Astrocyte (in vitro differentiated cells and primary cell): Measurements from ENCODE around the gene ASB8. TPM values are rescaled to one million over a fixed set of nuclear protein-coding genes. Genes with fewer than 3 reads are reported as not detected.

Experiments
- DNase-seq: peaks from one replicate; pipeline ENCODE4 v3.0.0-alpha.2; 2010; ENCODE audit warnings: low read depth
- FAIRE-seq: peaks from 2 replicates; lab custom pipeline; 2011; peaks lifted over from hg19 to GRCh38; lab: Jason Lieb, UNC
- H2AFZ ChIP-seq: 2 replicates; pipeline ENCODE4 v1.6.0; 2012; ENCODE audit warnings: low read depth, low read length, inconsistent platforms
- H3K27ac ChIP-seq: 2 replicates; pipeline ENCODE4 v1.5.1; 2011; ENCODE audit warnings: low read depth, low read length, inconsistent platforms
- H3K27me3 ChIP-seq: 2 replicates; pipeline ENCODE4 v1.6.0; 2011; ENCODE audit warnings: low read length, inconsistent platforms; ENCODE audit not compliant: insufficient read depth
- H3K36me3 ChIP-seq: 2 replicates; pipeline ENCODE4 v1.5.1; 2011; ENCODE audit warnings: low read length, inconsistent platforms; ENCODE audit not compliant: insufficient read depth
- H3K4me1 ChIP-seq: 2 replicates; pipeline ENCODE4 v1.5.1; 2011; ENCODE audit warnings: low read length, inconsistent platforms; ENCODE audit not compliant: insufficient read depth
- H3K4me2 ChIP-seq: 2 replicates; pipeline ENCODE4 v1.6.0; 2012; ENCODE audit warnings: low read length, inconsistent platforms
- H3K4me3 ChIP-seq: 2 replicates; pipeline ENCODE4 v1.5.1; 2011; ENCODE audit warnings: low read depth, mild to moderate bottlenecking, low read length, inconsistent platforms; ENCODE audit not compliant: insufficient read depth
- H3K79me2 ChIP-seq: 2 replicates; pipeline ENCODE4 v1.6.0; 2012; ENCODE audit warnings: mild to moderate bottlenecking, low read length, inconsistent platforms; ENCODE audit not compliant: insufficient read depth
- H3K9ac ChIP-seq: 2 replicates; pipeline ENCODE4 v1.6.0; 2012; ENCODE audit warnings: mild to moderate bottlenecking, low read length, inconsistent platforms
- H3K9me3 ChIP-seq: 2 replicates; pipeline ENCODE4 v1.5.1; 2012; ENCODE audit warnings: low read depth, mild to moderate bottlenecking, low read length, inconsistent platforms; ENCODE audit not compliant: insufficient read depth
- H4K20me1 ChIP-seq: 2 replicates; pipeline ENCODE4 v1.6.0; 2012; ENCODE audit warnings: low read length, inconsistent platforms; ENCODE audit not compliant: insufficient read depth
- H3K27ac Mint-ChIP-seq: one replicate; pipeline ENCODE4 v1.8.0; 2021; ENCODE audit warnings: mild to moderate bottlenecking, mixed read lengths; ENCODE audit not compliant: unreplicated experiment
- H3K27me3 Mint-ChIP-seq: one replicate; pipeline ENCODE4 v1.8.0; 2021; ENCODE audit warnings: low read depth, mixed read lengths; ENCODE audit not compliant: unreplicated experiment
- H3K36me3 Mint-ChIP-seq: one replicate; pipeline ENCODE4 v1.8.0; 2021; ENCODE audit warnings: low read depth, mixed read lengths; ENCODE audit not compliant: unreplicated experiment
- H3K4me1 Mint-ChIP-seq: one replicate; pipeline ENCODE4 v1.8.0; 2021; ENCODE audit warnings: low read depth, mixed read lengths; ENCODE audit not compliant: unreplicated experiment
- H3K4me3 Mint-ChIP-seq: one replicate; pipeline ENCODE4 v1.8.0; 2021; ENCODE audit warnings: mild to moderate bottlenecking, moderate library complexity, mixed read lengths; ENCODE audit not compliant: unreplicated experiment
- H3K9me3 Mint-ChIP-seq: one replicate; pipeline ENCODE4 v1.8.0; 2021; ENCODE audit warnings: mild to moderate bottlenecking, mixed read lengths; ENCODE audit not compliant: unreplicated experiment
- CTCF ChIP-seq: IDR thresholded peaks from 2 replicates; pipeline ENCODE4 v1.5.1; 2011; ENCODE audit warnings: low read depth, mild to moderate bottlenecking, inconsistent platforms, low read length, moderate library complexity; ENCODE audit not compliant: insufficient read depth
- EZH2 ChIP-seq: IDR thresholded peaks from 2 replicates; pipeline ENCODE4 v1.6.1; 2012; ENCODE audit warnings: mild to moderate bottlenecking, low read length, inconsistent platforms; ENCODE audit not compliant: insufficient read depth
- total RNA-seq: library from RNA; stranded (reverse); gene quantifications from 2 replicates; pipeline ENCODE4 v1.2.1, GENCODE V29; 2021

The ASB8 gene
- total RNA-seq, 1 donor from 2014 or later: 29.9 TPM

GRCh38 chr12:48123169-48123568 is 34.1 kb downstream of the ASB8 start:
- Mint-ChIP-seq H3K27ac (no peak overlapping the region), H3K9me3 (no peaks in the 10 kb centered on the region), H3K4me3 (no peak overlapping the region), H3K36me3 (peaks cover 6% of the 10 kb centered on the region), H3K4me1 (peaks cover 10% of the 10 kb centered on the region), H3K27me3 (no peaks in the 10 kb centered on the region)
- DNase-seq (no peak), FAIRE-seq (no peak)
- no peaks in the 10 kb centered on the region for H3K27me3 ChIP-seq
- H3K79me2 ChIP-seq: peaks cover 27% of the 10 kb centered on the region
- H3K4me3 ChIP-seq: no peak overlapping the region
- H3K4me2 ChIP-seq: no peak overlapping the region
- H3K4me1 ChIP-seq: peaks cover 5% of the 10 kb centered on the region
- no peaks in the 10 kb centered on the region for H3K9me3 ChIP-seq
- no peak overlapping the region for H3K9ac ChIP-seq
- H2AFZ ChIP-seq: no peak overlapping the region
- no peak for TF ChIP-seq EZH2
- TF ChIP-seq CTCF: no peak
- H3K36me3 ChIP-seq: peaks cover 31% of the 10 kb centered on the region
- peaks cover 17% of the 10 kb centered on the region for H4K20me1 ChIP-seq
- H3K27ac ChIP-seq: no peak overlapping the region

GRCh38 chr12:48122065-48122834 is 35.1 kb downstream of the ASB8 start:
- no peak for DNase-seq
- no peak overlapping the region for H2AFZ ChIP-seq
- peaks cover 4% of the 10 kb centered on the region for H3K36me3 Mint-ChIP-seq
- no peaks in the 10 kb centered on the region for H3K9me3 ChIP-seq
- H3K79me2 ChIP-seq: peaks cover 27% of the 10 kb centered on the region
- H3K27ac Mint-ChIP-seq: no peak overlapping the region
- H3K27me3 Mint-ChIP-seq: no peaks in the 10 kb centered on the region
- no peak overlapping the region for H3K27ac ChIP-seq
- FAIRE-seq: no peak
- H3K4me1 ChIP-seq: peaks cover 5% of the 10 kb centered on the region
- H3K4me3 ChIP-seq: no peak overlapping the region
- H3K4me1 Mint-ChIP-seq: peaks cover 10% of the 10 kb centered on the region
- H3K4me2 ChIP-seq: no peak overlapping the region
- peaks cover 31% of the 10 kb centered on the region for H3K36me3 ChIP-seq
- no peak overlapping the region for H3K4me3 Mint-ChIP-seq
- no peak for TF ChIP-seq CTCF
- TF ChIP-seq EZH2: no peak
- H3K27me3 ChIP-seq: peaks cover 3% of the 10 kb centered on the region
- H4K20me1 ChIP-seq: peaks cover 17% of the 10 kb centered on the region
- H3K9ac ChIP-seq: no peak overlapping the region
- no peaks in the 10 kb centered on the region for H3K9me3 Mint-ChIP-seq

GRCh38 chr12:48121522-48121921 is 35.8 kb downstream of the ASB8 start:
- DNase-seq: no peak
- H3K4me2 ChIP-seq: no peak overlapping the region
- no peaks in the 10 kb centered on the region for H3K9me3 Mint-ChIP-seq
- H3K4me3 ChIP-seq: no peak overlapping the region
- no peak overlapping the region for H3K9ac ChIP-seq
- H3K27ac ChIP-seq: no peak overlapping the region
- peaks cover 2% of the 10 kb centered on the region for H3K36me3 Mint-ChIP-seq
- no peak for FAIRE-seq
- no peak overlapping the region for H2AFZ ChIP-seq
- peaks cover 25% of the 10 kb centered on the region for H3K36me3 ChIP-seq
- peaks cover 3% of the 10 kb centered on the region for H3K27me3 ChIP-seq
- no peaks in the 10 kb centered on the region for H3K27me3 Mint-ChIP-seq
- peaks cover 10% of the 10 kb centered on the region for H3K4me1 Mint-ChIP-seq
- no peak overlapping the region for H3K27ac Mint-ChIP-seq
- no peak overlapping the region for H3K4me3 Mint-ChIP-seq
- TF ChIP-seq CTCF (no peak), EZH2 (no peak)
- peaks cover 5% of the 10 kb centered on the region for H3K4me1 ChIP-seq
- H4K20me1 ChIP-seq: peaks cover 10% of the 10 kb centered on the region
- H3K79me2 ChIP-seq: peaks cover 27% of the 10 kb centered on the region
- no peaks in the 10 kb centered on the region for H3K9me3 ChIP-seq
